ENCODE data around the gene KLHL33.

Gene KLHL33

GRCh38 chr14:20454516-20455354 is 18.8 kb upstream of the KLHL33 start, which contains the start of the genes APEX1 and OSGEP (continued):
- peak; percentile 81 for TF ChIP-seq PATZ1 (tag by site-specific recombination; IDR thresholded peaks at IDR 0.05)
- TF ChIP-seq ZNF2 (tag by site-specific recombination; IDR thresholded peaks at IDR 0.05), result peak; percentile 24; the same call in 1 of the 2 replicates
- no peak for TF ChIP-seq ZNF248 (tag by site-specific recombination; IDR thresholded peaks at IDR 0.05)
- TF ChIP-seq ZNF239 (tag by site-specific recombination; IDR thresholded peaks at IDR 0.05), result no peak
- TF ChIP-seq ZNF747 (tag by site-specific recombination; IDR thresholded peaks at IDR 0.05), result no peak
- TF ChIP-seq BCL11A (tag by site-specific recombination; IDR thresholded peaks at IDR 0.05; ENCODE audit: low read depth), result no peak
- TF ChIP-seq ZNF571 (tag by site-specific recombination; IDR thresholded peaks at IDR 0.05), result no peak
- TF ChIP-seq OVOL3 (tag by site-specific recombination; IDR thresholded peaks at IDR 0.05), result peak; percentile 96
- no peak; the same call in 1 of the 2 replicates for TF ChIP-seq ZNF785 (tag by site-specific recombination; IDR thresholded peaks at IDR 0.05)
- TF ChIP-seq ZNF704 (tag by site-specific recombination; IDR thresholded peaks at IDR 0.05), result 0 out of 2 replicates have a peak, but pooled peaks have one; percentile 7
- peak; percentile 91 for TF ChIP-seq ZBTB26 (tag by site-specific recombination; optimal IDR thresholded peaks at IDR 0.05)
- no peak; the same call in none of the 2 replicates for TF ChIP-seq PRDM10 (tag by site-specific recombination; IDR thresholded peaks at IDR 0.05)
- TF ChIP-seq ZNF398 (tag by site-specific recombination; IDR thresholded peaks at IDR 0.05), result no peak; the same call in 1 of the 2 replicates
- no peak for TF ChIP-seq PRDM2 (tag by site-specific recombination; IDR thresholded peaks at IDR 0.05; ENCODE audit: borderline replicate concordance)
- TF ChIP-seq ZEB2 (tag by site-specific recombination; IDR thresholded peaks at IDR 0.05), result peak; percentile 61; the same call in 1 of the 2 replicates
- TF ChIP-seq ZNF544 (tag by site-specific recombination; IDR thresholded peaks at IDR 0.05), result no peak
- no peak for TF ChIP-seq ZNF391 (tag by site-specific recombination; IDR thresholded peaks at IDR 0.05; ENCODE audit: borderline replicate concordance, low read depth)
- no peak for TF ChIP-seq ZNF624 (tag by site-specific recombination; IDR thresholded peaks at IDR 0.05)
- no peak for TF ChIP-seq ZNF350 (tag by site-specific recombination; IDR thresholded peaks at IDR 0.05)
- TF ChIP-seq ZNF76 (tag by site-specific recombination; IDR thresholded peaks at IDR 0.05; ENCODE audit: borderline replicate concordance, low read depth), result peak; percentile 70; the same call in 1 of the 2 replicates
